Transverse colon (tissue), 4 donors: ENCODE results near the gene EPB41L4B.

Source experiments
- POLR2AphosphoS5 ChIP-seq, 3 donors: sonication (generic); formaldehyde crosslinking; IDR thresholded peaks; one replicate each; pipeline ENCODE4 v1.6.1; 2016; ENCODE audit warnings: antibody characterized with exemption in 3 of 3
- TF ChIP-seq, protein P1 (sequence below), 5 experiments: fragments of 200-600 bp in 3 of 5; fragments of 450-650 bp in 2 of 5; sonication (generic) in 3 of 5; IDR thresholded peaks; 1 replicate in 2 of 5; 2 replicates in 3 of 5; pipeline ENCODE4 v1.5.1; 2016 to 2017; ENCODE audit warnings: antibody characterized with exemption in 5 of 5, inconsistent platforms in 3 of 5, mild to moderate bottlenecking in 2 of 5, moderate library complexity in 1 of 5

DNA sequence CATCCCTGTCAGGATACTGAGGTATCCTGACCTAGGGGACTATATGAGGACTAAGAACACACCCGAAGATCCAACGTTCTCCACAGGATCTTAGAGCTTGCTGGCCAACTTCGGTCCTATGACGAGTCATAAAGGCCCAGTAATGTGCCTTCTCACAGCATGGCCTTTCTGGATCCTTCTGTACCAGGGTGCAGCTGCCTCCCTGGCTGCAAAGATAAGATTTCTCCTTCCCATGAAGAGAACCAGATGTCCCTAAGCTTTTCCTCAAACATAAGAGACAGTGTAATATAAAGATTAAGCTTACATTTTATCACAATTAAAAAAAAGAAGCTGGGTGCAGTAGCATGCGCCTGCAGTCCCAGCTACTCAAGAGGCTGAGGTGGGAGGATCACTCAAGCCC is 18.3 kb downstream of the EPB41L4B start:
- TF ChIP-seq POLR2AphosphoS5 (IDR thresholded peaks at IDR 0.05): no peak
- TF ChIP-seq, protein P1, sequence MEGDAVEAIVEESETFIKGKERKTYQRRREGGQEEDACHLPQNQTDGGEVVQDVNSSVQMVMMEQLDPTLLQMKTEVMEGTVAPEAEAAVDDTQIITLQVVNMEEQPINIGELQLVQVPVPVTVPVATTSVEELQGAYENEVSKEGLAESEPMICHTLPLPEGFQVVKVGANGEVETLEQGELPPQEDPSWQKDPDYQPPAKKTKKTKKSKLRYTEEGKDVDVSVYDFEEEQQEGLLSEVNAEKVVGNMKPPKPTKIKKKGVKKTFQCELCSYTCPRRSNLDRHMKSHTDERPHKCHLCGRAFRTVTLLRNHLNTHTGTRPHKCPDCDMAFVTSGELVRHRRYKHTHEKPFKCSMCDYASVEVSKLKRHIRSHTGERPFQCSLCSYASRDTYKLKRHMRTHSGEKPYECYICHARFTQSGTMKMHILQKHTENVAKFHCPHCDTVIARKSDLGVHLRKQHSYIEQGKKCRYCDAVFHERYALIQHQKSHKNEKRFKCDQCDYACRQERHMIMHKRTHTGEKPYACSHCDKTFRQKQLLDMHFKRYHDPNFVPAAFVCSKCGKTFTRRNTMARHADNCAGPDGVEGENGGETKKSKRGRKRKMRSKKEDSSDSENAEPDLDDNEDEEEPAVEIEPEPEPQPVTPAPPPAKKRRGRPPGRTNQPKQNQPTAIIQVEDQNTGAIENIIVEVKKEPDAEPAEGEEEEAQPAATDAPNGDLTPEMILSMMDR (IDR thresholded peaks at IDR 0.05): no peak
